ENCODE measurements around the gene PLCB2.

PLCB2 gene

DNA sequence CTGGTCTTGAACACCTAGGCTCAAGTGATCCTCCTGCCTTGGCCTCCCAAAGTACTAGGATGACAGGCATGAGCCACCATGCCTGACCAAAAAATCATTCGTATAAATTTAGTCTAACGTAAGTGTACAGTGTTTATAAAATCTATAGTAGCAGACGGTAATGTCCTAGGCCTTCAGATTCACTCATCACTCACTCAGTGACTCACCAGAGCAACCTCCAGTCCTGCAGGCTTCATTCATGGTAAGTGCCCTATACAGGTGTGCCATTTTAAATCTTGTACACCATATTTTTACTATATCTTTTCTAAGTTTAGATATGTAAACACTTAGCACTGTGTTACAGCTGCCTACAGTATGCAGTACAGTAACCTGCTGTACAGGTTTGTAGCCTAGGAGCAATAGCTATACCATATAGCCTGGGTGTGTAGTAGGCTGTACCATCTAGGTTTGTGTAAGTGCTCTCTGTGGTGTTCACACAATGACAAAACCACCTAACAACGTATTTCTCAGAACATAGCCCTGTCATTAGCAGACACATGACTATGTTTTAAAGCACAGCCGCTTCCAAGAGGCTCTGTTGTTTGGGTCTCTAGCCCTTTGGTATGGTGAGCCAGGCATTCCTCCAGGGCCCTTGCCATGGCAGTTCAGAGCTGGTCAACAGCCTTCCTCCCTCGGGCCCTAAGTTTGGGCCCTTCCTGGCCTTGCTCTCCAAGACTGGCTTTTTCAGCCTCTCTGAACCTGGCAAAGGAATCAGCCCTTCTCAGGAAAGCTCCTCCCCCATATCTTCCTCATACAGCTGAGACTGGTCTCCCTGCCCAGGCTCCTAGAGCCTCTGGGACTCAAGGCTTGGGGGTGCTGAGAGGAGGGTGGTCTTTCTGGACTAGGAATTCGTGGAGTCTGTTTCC lies 34.9 kb upstream of the PLCB2 start:
- TF ChIP-seq, protein P1, sequence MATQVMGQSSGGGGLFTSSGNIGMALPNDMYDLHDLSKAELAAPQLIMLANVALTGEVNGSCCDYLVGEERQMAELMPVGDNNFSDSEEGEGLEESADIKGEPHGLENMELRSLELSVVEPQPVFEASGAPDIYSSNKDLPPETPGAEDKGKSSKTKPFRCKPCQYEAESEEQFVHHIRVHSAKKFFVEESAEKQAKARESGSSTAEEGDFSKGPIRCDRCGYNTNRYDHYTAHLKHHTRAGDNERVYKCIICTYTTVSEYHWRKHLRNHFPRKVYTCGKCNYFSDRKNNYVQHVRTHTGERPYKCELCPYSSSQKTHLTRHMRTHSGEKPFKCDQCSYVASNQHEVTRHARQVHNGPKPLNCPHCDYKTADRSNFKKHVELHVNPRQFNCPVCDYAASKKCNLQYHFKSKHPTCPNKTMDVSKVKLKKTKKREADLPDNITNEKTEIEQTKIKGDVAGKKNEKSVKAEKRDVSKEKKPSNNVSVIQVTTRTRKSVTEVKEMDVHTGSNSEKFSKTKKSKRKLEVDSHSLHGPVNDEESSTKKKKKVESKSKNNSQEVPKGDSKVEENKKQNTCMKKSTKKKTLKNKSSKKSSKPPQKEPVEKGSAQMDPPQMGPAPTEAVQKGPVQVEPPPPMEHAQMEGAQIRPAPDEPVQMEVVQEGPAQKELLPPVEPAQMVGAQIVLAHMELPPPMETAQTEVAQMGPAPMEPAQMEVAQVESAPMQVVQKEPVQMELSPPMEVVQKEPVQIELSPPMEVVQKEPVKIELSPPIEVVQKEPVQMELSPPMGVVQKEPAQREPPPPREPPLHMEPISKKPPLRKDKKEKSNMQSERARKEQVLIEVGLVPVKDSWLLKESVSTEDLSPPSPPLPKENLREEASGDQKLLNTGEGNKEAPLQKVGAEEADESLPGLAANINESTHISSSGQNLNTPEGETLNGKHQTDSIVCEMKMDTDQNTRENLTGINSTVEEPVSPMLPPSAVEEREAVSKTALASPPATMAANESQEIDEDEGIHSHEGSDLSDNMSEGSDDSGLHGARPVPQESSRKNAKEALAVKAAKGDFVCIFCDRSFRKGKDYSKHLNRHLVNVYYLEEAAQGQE (IDR thresholded peaks at IDR 0.05; ENCODE audit: insufficient read depth in 1 of 2, low read depth in 2 of 2, low read length in 2 of 2) = no peak
- TF ChIP-seq FOXP2 (optimal IDR thresholded peaks at IDR 0.05; ENCODE audit: borderline replicate concordance, extremely low read depth, extremely low read length, insufficient read depth) (no peak), POLR2AphosphoS5 (IDR thresholded peaks at IDR 0.05; ENCODE audit: low read depth, low read length) (no peak), SIN3A (IDR thresholded peaks at IDR 0.05; ENCODE audit: borderline replicate concordance, insufficient read depth, low read length) (no peak), TAF1 (IDR thresholded peaks at IDR 0.05; ENCODE audit: borderline replicate concordance, insufficient read depth, low read length) (no peak)

DNA sequence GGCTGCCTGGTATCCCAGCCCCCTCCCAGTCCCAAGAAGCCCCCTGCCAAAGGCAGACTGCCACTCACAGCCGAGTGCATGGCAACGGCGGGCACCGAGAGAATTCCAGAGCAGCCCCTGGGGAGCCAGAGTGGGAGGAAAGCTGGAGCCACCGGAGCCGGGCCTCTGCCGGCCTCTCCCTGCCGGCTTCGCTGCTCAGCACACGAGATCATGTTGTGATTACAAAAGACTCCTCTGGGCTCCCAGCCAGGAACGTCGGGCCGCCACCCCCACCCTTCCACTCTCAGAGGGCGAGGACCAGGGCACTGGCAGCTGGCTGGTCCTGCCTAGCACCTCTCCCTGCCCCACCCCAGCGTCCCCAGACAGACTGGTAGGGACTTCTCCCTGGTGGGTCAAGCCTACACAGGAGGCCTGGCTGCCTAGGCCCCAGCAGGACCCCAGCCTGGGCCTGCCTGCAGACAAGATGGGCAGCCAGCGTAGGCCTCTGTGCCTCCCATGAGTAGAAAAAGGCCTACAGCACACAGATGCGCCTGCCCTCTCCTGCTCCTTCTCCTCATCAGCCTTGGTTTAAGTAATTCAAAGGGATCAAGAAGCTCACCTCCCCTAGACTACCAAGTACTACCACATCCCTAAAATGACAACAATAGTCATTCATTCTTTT lies 33.1 kb upstream of the PLCB2 start, which contains the start of gene CCDC9B:
Gene CCDC9B, minus strand, starts transcription at position 200 of the 661 bp plus-strand sequence. Its CDS starts 120 bp downstream, at position 80.
- TF ChIP-seq, protein P1 (IDR thresholded peaks at IDR 0.05; ENCODE audit: insufficient read depth in 1 of 2, low read depth in 2 of 2, low read length in 2 of 2) = no peak
- TF ChIP-seq TAF1 (IDR thresholded peaks at IDR 0.05; ENCODE audit: borderline replicate concordance, insufficient read depth, low read length) (no peak), SIN3A (IDR thresholded peaks at IDR 0.05; ENCODE audit: borderline replicate concordance, insufficient read depth, low read length) (no peak), FOXP2 (optimal IDR thresholded peaks at IDR 0.05; ENCODE audit: borderline replicate concordance, extremely low read depth, extremely low read length, insufficient read depth) (no peak), POLR2AphosphoS5 (IDR thresholded peaks at IDR 0.05; ENCODE audit: low read depth, low read length) (no peak)

DNA sequence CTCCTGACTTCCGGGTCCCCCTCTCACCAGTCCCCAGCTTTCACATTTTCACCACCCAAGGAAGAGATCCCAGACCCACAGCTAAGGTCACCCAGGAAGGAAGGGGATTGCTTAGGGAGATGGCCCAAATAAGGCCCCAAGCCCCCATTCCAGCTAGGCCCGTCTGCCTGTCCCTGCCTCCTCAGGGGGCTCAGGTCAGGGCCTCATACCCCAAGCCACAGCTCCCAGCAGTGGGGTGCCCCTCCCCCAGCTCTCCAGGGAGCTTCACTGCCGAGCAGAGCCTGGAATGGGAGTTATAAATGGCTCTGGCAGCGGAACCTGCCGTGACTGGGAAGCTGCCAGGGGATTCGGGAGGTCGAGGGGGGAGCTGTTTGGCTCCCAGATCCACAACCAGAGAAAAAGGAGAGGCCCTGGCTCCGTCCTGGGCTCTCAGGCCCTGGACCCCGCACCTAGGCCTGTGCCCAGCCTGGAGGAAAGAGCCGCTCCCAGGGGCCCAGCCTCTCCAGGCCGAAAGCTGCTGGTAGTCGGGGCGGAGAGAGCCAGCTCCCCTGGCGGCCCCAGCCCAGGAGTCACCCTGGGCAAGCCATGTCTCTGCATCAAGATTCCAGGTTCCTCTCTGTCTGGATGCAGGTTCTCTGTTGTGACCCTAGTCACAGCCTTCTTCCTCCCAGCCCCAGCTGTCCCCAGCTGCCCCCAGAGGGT lies 32.5 kb upstream of the PLCB2 start:
- TF ChIP-seq POLR2AphosphoS5 (IDR thresholded peaks at IDR 0.05; ENCODE audit: low read depth, low read length) (no peak), FOXP2 (optimal IDR thresholded peaks at IDR 0.05; ENCODE audit: borderline replicate concordance, extremely low read depth, extremely low read length, insufficient read depth) (no peak), TAF1 (IDR thresholded peaks at IDR 0.05; ENCODE audit: borderline replicate concordance, insufficient read depth, low read length) (no peak), SIN3A (IDR thresholded peaks at IDR 0.05; ENCODE audit: borderline replicate concordance, insufficient read depth, low read length) (no peak)
- TF ChIP-seq, protein P1 (IDR thresholded peaks at IDR 0.05; ENCODE audit: insufficient read depth in 1 of 2, low read depth in 2 of 2, low read length in 2 of 2) = no peak

DNA sequence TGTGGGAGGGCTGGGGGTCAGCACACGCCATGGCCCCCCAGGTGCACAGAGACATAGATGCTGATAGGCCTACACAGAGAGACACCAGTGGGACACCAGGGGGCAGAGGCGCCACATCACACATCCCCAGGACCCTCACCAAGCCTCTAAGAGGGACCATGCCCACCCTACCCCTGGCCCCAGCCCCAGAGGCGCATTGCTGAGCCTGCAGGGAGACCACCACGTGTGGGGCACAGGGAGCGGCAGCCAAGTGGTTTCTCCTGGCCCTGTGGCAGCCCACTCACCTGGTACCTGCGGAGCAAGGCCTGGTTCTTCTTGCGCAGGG lies 31.8 kb upstream of the PLCB2 start:
- no peak for TF ChIP-seq FOXP2 (optimal IDR thresholded peaks at IDR 0.05; ENCODE audit: borderline replicate concordance, extremely low read depth, extremely low read length, insufficient read depth)

DNA sequence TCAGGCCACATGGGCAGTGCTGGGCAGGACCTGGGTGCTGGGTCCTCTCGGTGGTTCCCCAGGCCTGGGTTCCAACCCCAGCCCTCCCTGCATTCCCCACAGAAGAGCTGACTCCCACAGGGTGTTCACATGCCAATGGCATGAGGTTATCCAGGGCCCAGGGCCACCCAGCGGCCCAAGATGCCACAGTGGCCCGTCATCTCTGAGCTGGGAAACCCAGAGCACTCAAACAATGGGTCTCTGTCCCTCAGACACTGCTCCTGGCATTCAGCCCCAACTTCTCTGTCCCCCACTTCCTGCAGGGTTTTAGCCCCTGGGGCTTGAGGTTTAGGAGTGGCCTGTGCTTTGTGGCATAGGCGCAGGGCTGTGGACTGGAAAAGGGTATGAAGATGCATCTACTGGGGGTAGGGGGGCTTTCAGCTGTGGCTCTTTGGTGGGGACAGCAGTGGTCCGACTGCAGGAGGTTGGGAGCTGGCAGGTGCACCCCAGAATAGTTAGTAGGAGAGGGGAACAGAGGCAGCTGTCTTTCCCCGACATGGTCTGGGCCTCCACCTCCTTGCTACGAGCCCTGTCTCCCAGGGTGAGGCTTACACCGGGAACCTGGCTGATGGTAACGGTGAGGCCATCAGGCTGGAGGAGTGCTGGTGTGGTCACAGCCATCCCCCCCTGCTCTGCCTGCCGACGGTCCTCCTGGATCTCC lies 31.3 kb upstream of the PLCB2 start:
- TF ChIP-seq, protein P1 (IDR thresholded peaks at IDR 0.05; ENCODE audit: insufficient read depth in 1 of 2, low read depth in 2 of 2, low read length in 2 of 2) = no peak
- TF ChIP-seq SIN3A (IDR thresholded peaks at IDR 0.05; ENCODE audit: borderline replicate concordance, insufficient read depth, low read length) = no peak
